GM13976 (cell line): ENCODE data around the gene RASAL3.

Experiments used
- DNase-seq: peaks from one replicate; pipeline ENCODE4 v3.0.0; 2012; ENCODE audit warnings: low spot score
- in situ Hi-C: fragments of 300-500 bp; cut with MboI; formaldehyde crosslinking; loops from one replicate; pipeline ENCODE4 v1.12.0; 2022; ENCODE audit warnings: low sequenced_read_pairs, mixed read lengths, inconsistent platforms; ENCODE audit not compliant: unreplicated experiment
- TF ChIP-seq, protein P1 (sequence below): IDR thresholded peaks from 2 replicates; pipeline ENCODE4 v1.5.1; 2012; ENCODE audit warnings: borderline replicate concordance, mild to moderate bottlenecking; ENCODE audit not compliant: insufficient read depth; ENCODE audit errors: extremely low read depth, missing control alignments, control extremely low read depth

The RASAL3 gene

DNA sequence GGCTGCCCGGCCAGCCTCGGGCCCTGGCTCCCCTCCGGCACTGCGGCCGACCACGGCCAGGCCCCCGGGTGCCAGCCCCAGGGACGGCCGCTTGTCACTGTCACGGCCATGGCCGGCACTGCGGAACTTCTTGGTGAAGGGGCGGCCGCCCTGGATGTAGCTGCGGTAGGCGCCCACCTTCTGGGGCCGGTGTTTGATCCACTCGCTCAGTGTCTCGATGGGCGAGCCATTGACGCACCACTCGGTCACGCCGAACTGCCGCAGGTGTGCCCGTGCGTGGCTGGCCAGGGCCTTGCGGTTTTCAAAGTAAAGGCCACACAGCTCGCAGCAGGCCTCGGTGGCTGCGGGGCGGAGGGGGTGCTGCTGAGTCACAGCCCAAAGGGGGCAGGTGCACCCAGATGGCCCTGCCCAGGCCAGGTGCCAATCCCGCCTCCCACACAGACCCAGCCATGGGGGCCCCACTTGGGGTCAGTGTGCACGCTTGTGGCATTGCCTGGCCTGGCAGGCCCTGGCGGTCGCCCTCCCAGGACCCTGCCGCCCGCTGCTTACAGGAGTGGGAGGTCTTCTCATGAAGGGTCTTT, 39.6 kb downstream of the RASAL3 start:
- in situ Hi-C loops, result loop anchor here (5.0 kb wide), 1 partner anchor 118 kb away; no protein-coding TSS in a partner anchor
- no peak for DNase-seq

DNA sequence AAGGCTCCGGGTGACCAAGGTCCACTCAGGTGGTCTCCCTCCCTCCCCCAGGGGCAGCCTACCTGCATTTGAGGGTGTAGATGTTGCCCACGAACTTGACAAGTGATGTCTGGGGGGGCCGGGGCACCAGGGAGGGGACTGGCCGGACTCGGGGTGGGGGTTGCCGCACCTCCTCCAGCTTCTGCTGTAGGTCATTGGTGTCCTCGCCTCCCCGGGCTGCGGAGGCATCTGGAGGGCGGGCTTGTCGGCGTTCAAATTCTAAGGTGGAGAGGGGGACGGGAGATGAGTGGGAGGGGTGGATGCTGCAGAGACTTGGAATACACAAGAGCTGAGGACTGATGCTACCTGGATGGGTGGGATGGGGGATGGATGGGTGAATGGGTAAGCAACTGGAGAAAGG, 40.2 kb downstream of the RASAL3 start:
- no peak for DNase-seq
- TF ChIP-seq, protein P1, sequence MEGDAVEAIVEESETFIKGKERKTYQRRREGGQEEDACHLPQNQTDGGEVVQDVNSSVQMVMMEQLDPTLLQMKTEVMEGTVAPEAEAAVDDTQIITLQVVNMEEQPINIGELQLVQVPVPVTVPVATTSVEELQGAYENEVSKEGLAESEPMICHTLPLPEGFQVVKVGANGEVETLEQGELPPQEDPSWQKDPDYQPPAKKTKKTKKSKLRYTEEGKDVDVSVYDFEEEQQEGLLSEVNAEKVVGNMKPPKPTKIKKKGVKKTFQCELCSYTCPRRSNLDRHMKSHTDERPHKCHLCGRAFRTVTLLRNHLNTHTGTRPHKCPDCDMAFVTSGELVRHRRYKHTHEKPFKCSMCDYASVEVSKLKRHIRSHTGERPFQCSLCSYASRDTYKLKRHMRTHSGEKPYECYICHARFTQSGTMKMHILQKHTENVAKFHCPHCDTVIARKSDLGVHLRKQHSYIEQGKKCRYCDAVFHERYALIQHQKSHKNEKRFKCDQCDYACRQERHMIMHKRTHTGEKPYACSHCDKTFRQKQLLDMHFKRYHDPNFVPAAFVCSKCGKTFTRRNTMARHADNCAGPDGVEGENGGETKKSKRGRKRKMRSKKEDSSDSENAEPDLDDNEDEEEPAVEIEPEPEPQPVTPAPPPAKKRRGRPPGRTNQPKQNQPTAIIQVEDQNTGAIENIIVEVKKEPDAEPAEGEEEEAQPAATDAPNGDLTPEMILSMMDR, result no peak
- in situ Hi-C loops, result no loop called here

More for the DNA sequence above, 39.6 kb downstream of the RASAL3 start:
- TF ChIP-seq, protein P1, result no peak

DNA sequence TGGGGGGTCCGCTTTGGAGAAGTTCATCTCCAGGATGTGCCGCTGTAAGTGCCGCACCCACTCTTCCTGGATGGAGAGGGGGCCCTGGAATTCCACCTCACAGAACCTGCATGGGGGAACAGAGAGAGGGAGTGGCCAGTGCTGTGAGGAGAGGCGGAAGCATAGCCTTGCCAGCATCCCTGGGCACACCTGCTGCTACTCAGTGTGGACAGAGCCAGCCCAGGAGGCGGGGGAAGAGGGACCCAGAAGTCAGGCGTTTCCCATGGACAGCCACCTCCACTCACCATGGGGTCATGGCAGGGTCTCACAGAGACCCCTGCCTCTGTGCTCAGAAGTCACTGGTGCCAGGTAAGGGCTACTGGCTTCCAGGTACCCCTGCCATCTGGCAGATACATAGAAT, 41.2 kb downstream of the RASAL3 start:
- TF ChIP-seq, protein P1, result no peak
- no peak for DNase-seq
- in situ Hi-C loops, result no loop called here

DNA sequence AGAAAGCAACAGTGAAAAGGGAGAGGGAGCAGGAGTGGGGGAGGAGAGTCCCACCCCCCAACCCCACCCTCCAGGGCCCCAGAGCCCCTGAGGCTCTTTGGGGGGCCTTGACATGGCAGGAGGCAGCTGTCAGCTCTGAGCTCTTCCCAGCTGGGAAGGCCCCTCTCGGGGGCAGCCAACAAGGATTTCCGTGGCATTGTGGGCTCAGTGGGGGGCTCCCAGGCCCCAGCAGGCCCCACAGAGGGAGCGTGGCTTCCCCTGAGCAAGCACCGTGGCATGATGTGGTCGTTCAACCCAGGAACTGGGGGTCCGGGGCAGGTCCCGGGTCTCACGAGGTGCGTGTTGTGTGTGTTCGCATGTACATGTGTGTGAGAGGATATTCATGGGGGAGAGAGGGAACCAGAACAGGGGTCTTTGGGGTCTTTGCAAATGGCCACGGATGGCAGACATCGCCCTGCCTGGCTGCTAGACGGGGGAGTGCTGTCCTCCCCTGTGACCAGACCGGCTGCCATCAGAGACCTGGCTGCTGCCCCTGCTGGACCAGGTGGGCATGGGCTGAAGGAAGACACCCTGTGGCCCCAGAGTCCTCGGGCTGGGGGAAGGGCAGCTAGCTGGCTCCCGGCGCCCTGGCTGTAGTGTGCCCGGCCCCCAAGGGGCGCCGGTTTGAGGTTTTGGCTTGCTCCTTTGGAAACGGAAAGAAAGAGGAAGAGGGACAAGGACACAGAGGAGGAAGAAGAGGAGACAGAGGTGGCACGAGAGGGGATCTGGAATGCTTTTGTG, 41.9 kb downstream of the RASAL3 start:
- TF ChIP-seq, protein P1, result no peak
- no peak for DNase-seq
- in situ Hi-C loops, result no loop called here

DNA sequence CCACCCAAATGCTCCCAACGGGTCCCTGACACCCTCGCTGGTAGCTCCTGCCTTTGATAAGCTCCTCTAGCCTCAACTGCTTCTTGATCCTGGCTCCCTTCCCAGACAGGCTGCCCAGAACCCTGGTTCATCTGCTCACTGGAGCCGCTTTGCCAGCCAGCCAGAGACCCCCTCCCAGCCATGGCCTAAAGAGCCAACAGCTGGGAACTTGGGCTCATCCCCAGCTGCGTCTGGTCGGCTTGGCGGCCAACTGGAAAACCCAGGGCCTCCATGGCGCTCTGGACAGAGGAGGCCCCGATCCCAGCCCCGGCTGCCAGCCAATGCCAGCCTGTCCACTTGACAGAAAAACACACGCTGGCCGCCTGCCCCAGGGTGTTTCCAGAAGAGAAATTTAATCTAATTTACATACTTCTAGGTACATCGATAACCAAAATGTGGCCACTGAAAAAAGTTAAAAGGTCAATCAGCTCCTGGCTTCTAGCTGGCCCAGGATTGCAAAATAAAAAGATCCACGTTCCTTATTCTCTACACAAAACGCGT, 42.6 kb downstream of the RASAL3 start:
- TF ChIP-seq, protein P1, result no peak
- no peak for DNase-seq
- in situ Hi-C loops, result no loop called here

DNA sequence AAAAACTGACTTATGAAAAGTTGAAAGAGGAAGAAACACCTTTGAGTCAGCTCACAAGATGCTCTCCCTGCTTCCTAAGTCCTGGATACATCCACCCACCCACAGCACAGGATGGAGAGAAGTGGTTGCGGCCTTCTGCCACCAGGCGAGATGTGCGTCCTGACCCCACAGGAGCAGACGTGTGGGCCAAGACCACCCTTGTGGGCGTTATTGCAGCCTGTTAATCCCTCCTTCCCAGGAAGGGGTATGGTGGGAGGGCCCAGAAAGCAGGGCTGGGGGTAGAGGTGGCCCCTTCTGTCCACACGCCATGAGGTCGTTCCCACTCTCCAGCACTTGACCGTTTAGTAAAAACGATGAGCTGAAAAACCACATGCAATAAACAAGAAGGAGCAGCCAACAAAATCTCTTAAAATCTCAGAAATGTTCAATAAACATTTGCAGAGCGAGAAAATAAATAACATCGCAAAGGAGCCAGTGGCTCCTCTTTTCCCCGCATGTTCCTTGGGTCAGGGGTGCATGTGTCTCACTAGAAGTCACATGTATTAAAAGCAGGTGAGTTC, 43.1 kb downstream of the RASAL3 start:
- in situ Hi-C loops, result no loop called here
- TF ChIP-seq, protein P1, result no peak
- no peak for DNase-seq
